Measurements from ENCODE around the gene SETBP1.

Gene SETBP1

DNA sequence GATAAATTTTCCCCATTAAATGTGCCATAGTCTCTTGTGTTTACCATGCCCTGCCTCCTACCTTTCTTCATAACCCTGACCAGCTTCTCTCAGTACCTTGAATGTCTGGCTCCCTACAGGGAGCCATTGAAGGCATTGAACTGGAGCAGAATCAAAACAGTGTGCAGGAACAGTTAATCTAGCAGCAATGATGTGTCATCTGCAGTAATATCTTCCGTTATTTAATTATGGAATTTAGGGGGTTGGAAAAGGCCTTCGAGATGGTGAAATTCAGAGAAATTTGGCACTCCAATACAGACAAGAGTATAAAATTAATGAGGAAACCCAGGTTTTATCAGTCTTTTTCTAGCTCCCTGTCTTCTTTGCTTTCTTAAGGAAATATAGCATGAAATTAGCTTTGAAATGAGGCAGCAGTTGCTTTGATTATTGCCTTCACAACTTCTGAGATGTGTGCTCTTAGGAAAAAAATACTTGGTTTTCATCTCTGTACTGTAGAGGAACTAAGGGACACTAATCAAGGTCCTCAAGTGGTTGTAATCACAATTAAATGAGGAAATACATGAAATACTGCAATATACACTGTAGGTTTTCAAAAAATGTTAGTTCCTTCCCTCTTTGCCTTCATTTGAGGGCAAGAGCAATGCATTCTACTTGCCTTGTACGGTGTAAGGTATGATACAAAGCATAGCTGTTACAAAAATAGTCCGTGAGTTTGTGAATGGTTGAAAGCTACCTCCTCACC lies 369.1 kb downstream of the SETBP1 start:
- Histone ChIP-seq H3K9me3 (ENCODE audit: insufficient read depth, low read length) (no peaks in the 10 kb centered on the region), H3K27me3 (ENCODE audit: insufficient read depth, insufficient read length) (no peaks in the 10 kb centered on the region), H3K4me3 (ENCODE audit: insufficient read length, low read depth) (no peak overlapping the region), H3K9ac (ENCODE audit: insufficient read length, low read depth) (no peak overlapping the region), H3K36me3 (ENCODE audit: insufficient read depth, insufficient read length, low read length) (no peaks in the 10 kb centered on the region), H3K4me1 (ENCODE audit: insufficient read depth, insufficient read length) (no peaks in the 10 kb centered on the region)
- no peak for DNase-seq (ENCODE audit: low read depth, low spot score)
- no peak for TF ChIP-seq ZNF274 (IDR thresholded peaks at IDR 0.05; ENCODE audit: low read depth, low read length)
- no peak for TF ChIP-seq YY1 (IDR thresholded peaks at IDR 0.05; ENCODE audit: insufficient read depth, insufficient read length)
- TF ChIP-seq SUZ12 (IDR thresholded peaks at IDR 0.05; ENCODE audit: extremely low read depth, insufficient read depth, insufficient read length), result no peak

DNA sequence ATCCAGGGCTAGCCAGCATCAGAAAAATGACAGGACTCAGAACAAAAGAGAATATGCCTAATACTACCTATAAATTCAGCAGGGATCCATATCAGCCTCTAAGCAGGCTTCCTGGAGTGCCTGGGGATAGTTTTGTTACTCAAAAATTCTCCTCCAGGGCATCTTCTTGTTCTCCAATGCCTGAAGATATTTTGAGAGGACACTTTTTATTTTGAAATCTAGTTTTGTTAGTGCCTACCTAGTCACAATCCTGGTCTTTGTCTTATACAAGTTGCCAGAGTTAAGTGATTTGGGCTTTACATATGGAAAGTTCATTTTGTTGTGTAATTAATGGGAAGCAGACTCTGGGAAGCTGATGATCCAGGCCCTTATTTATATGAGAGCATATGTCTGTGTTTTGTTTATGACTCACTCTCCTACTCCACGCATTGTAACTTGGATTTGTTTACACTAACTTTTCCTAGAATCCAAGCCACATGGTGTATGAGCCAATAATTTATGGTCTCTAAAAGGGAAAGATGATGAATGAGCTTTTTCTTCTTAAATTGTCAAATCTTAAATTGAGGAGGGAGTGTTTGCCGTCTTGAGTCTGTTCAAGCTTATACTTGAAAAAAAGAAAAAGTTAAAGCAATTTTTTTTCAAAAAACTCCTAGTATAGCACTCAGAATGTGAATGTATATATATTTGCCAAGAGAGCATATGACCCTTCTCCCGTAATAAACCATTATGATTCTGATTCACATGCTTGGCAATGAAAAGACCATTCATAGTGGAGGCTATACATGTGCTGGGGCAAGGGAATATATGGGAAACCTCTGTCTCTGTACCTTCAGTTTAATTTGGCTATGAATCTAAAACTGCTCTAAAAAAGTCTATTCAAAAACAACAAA lies 370.3 kb downstream of the SETBP1 start:
- no peaks in the 10 kb centered on the region for H3K27me3 ChIP-seq (ENCODE audit: insufficient read depth, insufficient read length)
- no peak for TF ChIP-seq ZNF274 (IDR thresholded peaks at IDR 0.05; ENCODE audit: low read depth, low read length)
- TF ChIP-seq SUZ12 (IDR thresholded peaks at IDR 0.05; ENCODE audit: extremely low read depth, insufficient read depth, insufficient read length), result no peak
- no peak for TF ChIP-seq YY1 (IDR thresholded peaks at IDR 0.05; ENCODE audit: insufficient read depth, insufficient read length)
- H3K9me3 ChIP-seq (ENCODE audit: insufficient read depth, low read length), result no peaks in the 10 kb centered on the region
- no peaks in the 10 kb centered on the region for H3K36me3 ChIP-seq (ENCODE audit: insufficient read depth, insufficient read length, low read length)
- H3K4me1 ChIP-seq (ENCODE audit: insufficient read depth, insufficient read length), result no peaks in the 10 kb centered on the region
- H3K9ac ChIP-seq (ENCODE audit: insufficient read length, low read depth), result no peak overlapping the region
- no peak for DNase-seq (ENCODE audit: low read depth, low spot score)
- H3K4me3 ChIP-seq (ENCODE audit: insufficient read length, low read depth), result no peak overlapping the region

DNA sequence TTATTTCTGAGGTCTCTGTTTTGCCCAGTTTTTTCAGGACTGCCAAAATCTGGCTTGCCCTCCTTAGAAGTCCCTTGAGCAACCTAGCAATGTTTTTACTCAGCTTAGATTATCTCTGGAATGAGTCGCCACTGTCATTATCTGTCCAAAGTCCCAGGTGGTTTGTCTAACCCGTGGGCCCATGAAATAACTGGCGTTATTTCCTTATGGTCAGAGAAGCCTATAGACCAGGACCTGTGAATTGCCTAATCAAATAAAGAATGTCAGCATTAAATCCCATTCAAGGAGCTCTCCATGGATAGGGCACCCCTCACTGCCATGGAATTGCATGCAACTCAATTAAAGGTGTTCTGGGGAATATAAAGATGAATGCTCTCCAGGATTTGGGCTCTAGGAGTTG lies 373.9 kb downstream of the SETBP1 start:
- Histone ChIP-seq H3K9me3 (ENCODE audit: insufficient read depth, low read length) (no peaks in the 10 kb centered on the region), H3K4me3 (ENCODE audit: insufficient read length, low read depth) (no peak overlapping the region), H3K36me3 (ENCODE audit: insufficient read depth, insufficient read length, low read length) (no peaks in the 10 kb centered on the region), H3K9ac (ENCODE audit: insufficient read length, low read depth) (no peak overlapping the region), H3K27me3 (ENCODE audit: insufficient read depth, insufficient read length) (no peaks in the 10 kb centered on the region), H3K4me1 (ENCODE audit: insufficient read depth, insufficient read length) (no peaks in the 10 kb centered on the region)
- no peak for TF ChIP-seq YY1 (IDR thresholded peaks at IDR 0.05; ENCODE audit: insufficient read depth, insufficient read length)
- no peak for TF ChIP-seq ZNF274 (IDR thresholded peaks at IDR 0.05; ENCODE audit: low read depth, low read length)
- no peak for TF ChIP-seq SUZ12 (IDR thresholded peaks at IDR 0.05; ENCODE audit: extremely low read depth, insufficient read depth, insufficient read length)
- no peak for DNase-seq (ENCODE audit: low read depth, low spot score)

DNA sequence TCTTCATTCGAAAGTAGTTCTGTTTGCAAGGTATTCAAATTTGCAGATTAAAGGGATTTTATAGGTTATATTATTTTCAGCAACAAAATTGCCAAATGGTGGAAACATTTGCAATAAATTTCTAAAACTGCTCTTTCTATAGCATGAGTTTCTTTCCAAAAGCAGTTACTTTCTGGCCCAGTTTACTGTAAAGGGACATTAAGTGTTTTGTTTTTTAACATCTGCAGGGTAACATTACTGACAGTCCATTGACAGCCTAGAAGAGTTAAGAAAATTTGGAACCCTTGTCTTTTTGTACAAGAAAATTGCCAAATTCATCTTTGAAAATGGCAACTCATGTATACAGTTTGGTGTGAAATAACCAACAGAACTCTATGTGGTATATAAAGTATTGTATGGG lies 375.1 kb downstream of the SETBP1 start:
- H3K9ac ChIP-seq (ENCODE audit: insufficient read length, low read depth), result no peak overlapping the region
- H3K36me3 ChIP-seq (ENCODE audit: insufficient read depth, insufficient read length, low read length), result no peaks in the 10 kb centered on the region
- TF ChIP-seq SUZ12 (IDR thresholded peaks at IDR 0.05; ENCODE audit: extremely low read depth, insufficient read depth, insufficient read length) (no peak), ZNF274 (IDR thresholded peaks at IDR 0.05; ENCODE audit: low read depth, low read length) (no peak), YY1 (IDR thresholded peaks at IDR 0.05; ENCODE audit: insufficient read depth, insufficient read length) (no peak)
- H3K27me3 ChIP-seq (ENCODE audit: insufficient read depth, insufficient read length), result no peaks in the 10 kb centered on the region
- H3K4me1 ChIP-seq (ENCODE audit: insufficient read depth, insufficient read length), result no peaks in the 10 kb centered on the region
- no peaks in the 10 kb centered on the region for H3K9me3 ChIP-seq (ENCODE audit: insufficient read depth, low read length)
- H3K4me3 ChIP-seq (ENCODE audit: insufficient read length, low read depth), result no peak overlapping the region
- no peak for DNase-seq (ENCODE audit: low read depth, low spot score)

DNA sequence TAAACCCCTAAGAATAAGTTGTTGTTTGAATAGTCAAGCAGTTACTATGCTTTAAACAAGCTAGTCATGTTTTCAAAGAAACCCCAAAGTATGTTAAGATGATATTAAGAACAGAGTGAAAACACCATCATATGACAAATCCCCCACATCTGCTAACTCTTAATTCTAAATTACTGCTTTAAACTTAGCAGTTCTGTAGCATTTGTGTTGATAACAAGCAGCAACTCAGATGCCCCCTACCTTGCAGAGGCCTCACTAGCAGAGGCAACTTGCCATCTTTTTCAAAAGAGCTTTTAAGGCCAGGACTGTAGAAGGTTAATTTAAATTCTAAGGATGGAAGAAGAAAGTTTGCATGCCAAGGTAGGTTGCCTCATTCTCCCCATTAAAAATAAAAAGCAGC lies 376.2 kb downstream of the SETBP1 start:
- no peak for TF ChIP-seq SUZ12 (IDR thresholded peaks at IDR 0.05; ENCODE audit: extremely low read depth, insufficient read depth, insufficient read length)
- TF ChIP-seq ZNF274 (IDR thresholded peaks at IDR 0.05; ENCODE audit: low read depth, low read length), result no peak
- no peak for TF ChIP-seq YY1 (IDR thresholded peaks at IDR 0.05; ENCODE audit: insufficient read depth, insufficient read length)
- Histone ChIP-seq H3K9ac (ENCODE audit: insufficient read length, low read depth) (no peak overlapping the region), H3K9me3 (ENCODE audit: insufficient read depth, low read length) (no peaks in the 10 kb centered on the region), H3K4me3 (ENCODE audit: insufficient read length, low read depth) (no peak overlapping the region), H3K4me1 (ENCODE audit: insufficient read depth, insufficient read length) (no peaks in the 10 kb centered on the region), H3K27me3 (ENCODE audit: insufficient read depth, insufficient read length) (no peaks in the 10 kb centered on the region), H3K36me3 (ENCODE audit: insufficient read depth, insufficient read length, low read length) (no peaks in the 10 kb centered on the region)
- no peak for DNase-seq (ENCODE audit: low read depth, low spot score)

DNA sequence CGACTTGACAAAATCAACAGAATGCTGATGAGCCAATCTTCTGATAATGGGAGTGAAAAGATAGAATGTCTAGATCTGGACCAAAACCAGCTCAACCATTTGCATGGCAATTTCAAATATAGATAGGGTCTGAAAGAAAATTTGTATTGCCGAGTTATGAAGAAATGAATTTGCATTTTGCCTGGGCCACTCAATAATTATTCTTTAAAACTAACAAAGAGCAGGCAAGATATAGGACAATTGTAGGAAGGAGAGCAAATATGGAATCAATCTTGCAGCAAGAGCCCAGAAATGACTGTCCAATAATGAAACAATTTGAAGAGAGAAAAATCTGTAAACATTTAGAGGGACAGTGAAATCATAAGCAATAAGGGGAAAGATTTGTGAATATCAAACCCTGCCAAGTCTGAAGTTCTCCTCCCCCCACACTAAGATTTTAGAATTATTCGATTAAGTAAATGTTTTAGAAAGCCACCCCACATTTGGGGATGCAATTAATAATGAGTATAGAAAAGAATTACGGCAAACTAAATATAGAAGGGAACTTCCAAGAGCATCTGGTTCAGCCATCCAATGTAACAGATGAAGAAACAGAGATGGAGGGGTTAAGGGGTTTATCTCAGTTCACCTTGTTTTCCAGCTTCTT lies 377.4 kb downstream of the SETBP1 start:
- H3K9me3 ChIP-seq (ENCODE audit: insufficient read depth, low read length), result no peaks in the 10 kb centered on the region
- H3K36me3 ChIP-seq (ENCODE audit: insufficient read depth, insufficient read length, low read length), result no peaks in the 10 kb centered on the region
- H3K4me1 ChIP-seq (ENCODE audit: insufficient read depth, insufficient read length), result no peaks in the 10 kb centered on the region
- no peak overlapping the region for H3K4me3 ChIP-seq (ENCODE audit: insufficient read length, low read depth)
- DNase-seq (ENCODE audit: low read depth, low spot score), result no peak
- TF ChIP-seq SUZ12 (IDR thresholded peaks at IDR 0.05; ENCODE audit: extremely low read depth, insufficient read depth, insufficient read length), result no peak
- TF ChIP-seq YY1 (IDR thresholded peaks at IDR 0.05; ENCODE audit: insufficient read depth, insufficient read length), result no peak
- TF ChIP-seq ZNF274 (IDR thresholded peaks at IDR 0.05; ENCODE audit: low read depth, low read length), result no peak
- no peak overlapping the region for H3K9ac ChIP-seq (ENCODE audit: insufficient read length, low read depth)
- H3K27me3 ChIP-seq (ENCODE audit: insufficient read depth, insufficient read length), result no peaks in the 10 kb centered on the region

DNA sequence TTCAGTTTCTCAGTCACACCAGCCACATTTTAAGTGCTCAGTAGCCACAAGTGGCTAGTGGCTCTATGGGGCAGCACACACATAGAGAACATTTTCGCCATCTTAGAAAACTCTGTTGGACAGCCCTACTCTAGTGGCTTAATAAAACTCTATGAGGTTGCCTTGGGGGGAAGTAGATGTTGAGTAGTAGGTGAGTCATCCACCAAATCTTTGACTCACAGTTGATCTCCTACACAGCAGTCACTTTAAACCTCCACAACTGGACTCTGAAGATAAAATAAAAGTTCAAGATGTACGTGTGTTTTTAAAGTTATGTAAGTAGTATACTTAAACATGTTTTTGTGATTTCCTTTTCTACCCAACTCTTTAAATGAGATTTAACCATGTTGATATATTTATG lies 379.0 kb downstream of the SETBP1 start:
- Histone ChIP-seq H3K4me1 (ENCODE audit: insufficient read depth, insufficient read length) (no peaks in the 10 kb centered on the region), H3K27me3 (ENCODE audit: insufficient read depth, insufficient read length) (no peaks in the 10 kb centered on the region), H3K4me3 (ENCODE audit: insufficient read length, low read depth) (no peak overlapping the region), H3K9ac (ENCODE audit: insufficient read length, low read depth) (no peak overlapping the region), H3K9me3 (ENCODE audit: insufficient read depth, low read length) (no peaks in the 10 kb centered on the region), H3K36me3 (ENCODE audit: insufficient read depth, insufficient read length, low read length) (peaks cover 4% of the 10 kb centered on the region)
- no peak for TF ChIP-seq SUZ12 (IDR thresholded peaks at IDR 0.05; ENCODE audit: extremely low read depth, insufficient read depth, insufficient read length)
- TF ChIP-seq ZNF274 (IDR thresholded peaks at IDR 0.05; ENCODE audit: low read depth, low read length), result no peak
- TF ChIP-seq YY1 (IDR thresholded peaks at IDR 0.05; ENCODE audit: insufficient read depth, insufficient read length), result no peak
- DNase-seq (ENCODE audit: low read depth, low spot score), result no peak
